ENCODE data around the gene CKAP2. TPM values are rescaled to one million over a fixed set of nuclear protein-coding genes. Genes with fewer than 3 reads are reported as not detected.
"Not testable (repeated sequence)": the region's sequence is repeated elsewhere in the genome, so short reads cannot be mapped to it uniquely, and the experiment has no call there.

CKAP2 gene
- total RNA-seq, 1 experiment from 2014 or later, result 41.3 TPM

- DNase-seq (ENCODE audit: low read depth, low spot score), result no peak
- in situ Hi-C loops (cut with HindIII; ENCODE audit: low pct_unique_long_range_greater_than_20kb, low sequenced_read_pairs), result no loop called here
Observed at GRCh38 chr13:52449331-52450011, 5.8 kb upstream of the CKAP2 start.

GRCh38 chr13:52450012-52450792 is 5.1 kb upstream of the CKAP2 start, which contains the start of gene VPS36:
Gene VPS36 (minus strand): TSS chr13:52450634. CDS start chr13:52450594, 40 bp downstream.
- in situ Hi-C loops (cut with HindIII; ENCODE audit: low pct_unique_long_range_greater_than_20kb, low sequenced_read_pairs), result no loop called here
- DNase-seq (ENCODE audit: low read depth, low spot score), result peak; percentile 93

GRCh38 chr13:52450793-52451116 is 4.5 kb upstream of the CKAP2 start:
- DNase-seq (ENCODE audit: low read depth, low spot score), result no peak
- in situ Hi-C loops (cut with HindIII; ENCODE audit: low pct_unique_long_range_greater_than_20kb, low sequenced_read_pairs), result no loop called here

GRCh38 chr13:52451135-52451804 is 4.0 kb upstream of the CKAP2 start:
- in situ Hi-C loops (cut with HindIII; ENCODE audit: low pct_unique_long_range_greater_than_20kb, low sequenced_read_pairs), result no loop called here
- DNase-seq (ENCODE audit: low read depth, low spot score), result no peak

GRCh38 chr13:52452470-52452869 is 2.8 kb upstream of the CKAP2 start:
- in situ Hi-C loops (cut with HindIII; ENCODE audit: low pct_unique_long_range_greater_than_20kb, low sequenced_read_pairs), result no loop called here
- peak; percentile 60 for DNase-seq (ENCODE audit: low read depth, low spot score)

GRCh38 chr13:52454459-52454819 is 839 bp upstream of the CKAP2 start:
- peak; percentile 19 for DNase-seq (ENCODE audit: low read depth, low spot score)
- in situ Hi-C loops (cut with HindIII; ENCODE audit: low pct_unique_long_range_greater_than_20kb, low sequenced_read_pairs), result no loop called here

GRCh38 chr13:52455677-52456041 is 381 bp downstream of the CKAP2 start:
- peak; percentile 75 for DNase-seq (ENCODE audit: low read depth, low spot score)
- in situ Hi-C loops (cut with HindIII; ENCODE audit: low pct_unique_long_range_greater_than_20kb, low sequenced_read_pairs), result no loop called here

GRCh38 chr13:52459668-52460067 is 4.4 kb downstream of the CKAP2 start:
- DNase-seq (ENCODE audit: low read depth, low spot score), result no peak
- in situ Hi-C loops (cut with HindIII; ENCODE audit: low pct_unique_long_range_greater_than_20kb, low sequenced_read_pairs), result no loop called here

- no peak for DNase-seq (ENCODE audit: low read depth, low spot score)
- in situ Hi-C loops (cut with HindIII; ENCODE audit: low pct_unique_long_range_greater_than_20kb, low sequenced_read_pairs), result no loop called here
Observed at GRCh38 chr13:52461265-52461664, 6.0 kb downstream of the CKAP2 start.

- no peak for DNase-seq (ENCODE audit: low read depth, low spot score)
- in situ Hi-C loops (cut with HindIII; ENCODE audit: low pct_unique_long_range_greater_than_20kb, low sequenced_read_pairs), result no loop called here
Observed at GRCh38 chr13:52463526-52463925, 8.2 kb downstream of the CKAP2 start.

- in situ Hi-C loops (cut with HindIII; ENCODE audit: low pct_unique_long_range_greater_than_20kb, low sequenced_read_pairs); DNase-seq (ENCODE audit: low read depth, low spot score): not testable (repeated sequence)
Observed at GRCh38 chr13:52468487-52468886, 13.2 kb downstream of the CKAP2 start.

GRCh38 chr13:52480677-52481428 is 25.6 kb downstream of the CKAP2 start:
- in situ Hi-C loops (cut with HindIII; ENCODE audit: low pct_unique_long_range_greater_than_20kb, low sequenced_read_pairs); DNase-seq (ENCODE audit: low read depth, low spot score): not testable (repeated sequence)

GRCh38 chr13:52487078-52487477 is 31.8 kb downstream of the CKAP2 start:
- DNase-seq (ENCODE audit: low read depth, low spot score); in situ Hi-C loops (cut with HindIII; ENCODE audit: low pct_unique_long_range_greater_than_20kb, low sequenced_read_pairs): not testable (repeated sequence)

- DNase-seq (ENCODE audit: low read depth, low spot score); in situ Hi-C loops (cut with HindIII; ENCODE audit: low pct_unique_long_range_greater_than_20kb, low sequenced_read_pairs): not testable (repeated sequence)
Observed at GRCh38 chr13:52488763-52489162, 33.5 kb downstream of the CKAP2 start.

GRCh38 chr13:52491015-52491414 is 35.7 kb downstream of the CKAP2 start:
- DNase-seq (ENCODE audit: low read depth, low spot score); in situ Hi-C loops (cut with HindIII; ENCODE audit: low pct_unique_long_range_greater_than_20kb, low sequenced_read_pairs): not testable (repeated sequence)

- DNase-seq (ENCODE audit: low read depth, low spot score); in situ Hi-C loops (cut with HindIII; ENCODE audit: low pct_unique_long_range_greater_than_20kb, low sequenced_read_pairs): not testable (repeated sequence)
Observed at GRCh38 chr13:52494241-52494640, 39.0 kb downstream of the CKAP2 start.

- in situ Hi-C loops (cut with HindIII; ENCODE audit: low pct_unique_long_range_greater_than_20kb, low sequenced_read_pairs); DNase-seq (ENCODE audit: low read depth, low spot score): not testable (repeated sequence)
Observed at GRCh38 chr13:52497979-52498378, 42.7 kb downstream of the CKAP2 start.

- DNase-seq (ENCODE audit: low read depth, low spot score); in situ Hi-C loops (cut with HindIII; ENCODE audit: low pct_unique_long_range_greater_than_20kb, low sequenced_read_pairs): not testable (repeated sequence)
Observed at GRCh38 chr13:52502277-52502676, 47.0 kb downstream of the CKAP2 start.
